ENCODE data around the gene SPOCK3.

Gene SPOCK3

GRCh38 chr4:167210166-167210565, 24.1 kb downstream of the SPOCK3 start:
- no peak for TF ChIP-seq EGR1 (IDR thresholded peaks at IDR 0.05)
- TF ChIP-seq TAF1 (IDR thresholded peaks at IDR 0.05; ENCODE audit: low read depth), result no peak
- TF ChIP-seq CREB1 (IDR thresholded peaks at IDR 0.05; ENCODE audit: low read depth), result no peak
- no peak for TF ChIP-seq CEBPB (IDR thresholded peaks at IDR 0.05)
- no peak for TF ChIP-seq EP300 (IDR thresholded peaks at IDR 0.05; ENCODE audit: borderline replicate concordance)
- TF ChIP-seq USF1 (IDR thresholded peaks at IDR 0.05), result no peak
- TF ChIP-seq ZBTB7A (IDR thresholded peaks at IDR 0.05; ENCODE audit: low read depth), result no peak
- TF ChIP-seq, protein P1, sequence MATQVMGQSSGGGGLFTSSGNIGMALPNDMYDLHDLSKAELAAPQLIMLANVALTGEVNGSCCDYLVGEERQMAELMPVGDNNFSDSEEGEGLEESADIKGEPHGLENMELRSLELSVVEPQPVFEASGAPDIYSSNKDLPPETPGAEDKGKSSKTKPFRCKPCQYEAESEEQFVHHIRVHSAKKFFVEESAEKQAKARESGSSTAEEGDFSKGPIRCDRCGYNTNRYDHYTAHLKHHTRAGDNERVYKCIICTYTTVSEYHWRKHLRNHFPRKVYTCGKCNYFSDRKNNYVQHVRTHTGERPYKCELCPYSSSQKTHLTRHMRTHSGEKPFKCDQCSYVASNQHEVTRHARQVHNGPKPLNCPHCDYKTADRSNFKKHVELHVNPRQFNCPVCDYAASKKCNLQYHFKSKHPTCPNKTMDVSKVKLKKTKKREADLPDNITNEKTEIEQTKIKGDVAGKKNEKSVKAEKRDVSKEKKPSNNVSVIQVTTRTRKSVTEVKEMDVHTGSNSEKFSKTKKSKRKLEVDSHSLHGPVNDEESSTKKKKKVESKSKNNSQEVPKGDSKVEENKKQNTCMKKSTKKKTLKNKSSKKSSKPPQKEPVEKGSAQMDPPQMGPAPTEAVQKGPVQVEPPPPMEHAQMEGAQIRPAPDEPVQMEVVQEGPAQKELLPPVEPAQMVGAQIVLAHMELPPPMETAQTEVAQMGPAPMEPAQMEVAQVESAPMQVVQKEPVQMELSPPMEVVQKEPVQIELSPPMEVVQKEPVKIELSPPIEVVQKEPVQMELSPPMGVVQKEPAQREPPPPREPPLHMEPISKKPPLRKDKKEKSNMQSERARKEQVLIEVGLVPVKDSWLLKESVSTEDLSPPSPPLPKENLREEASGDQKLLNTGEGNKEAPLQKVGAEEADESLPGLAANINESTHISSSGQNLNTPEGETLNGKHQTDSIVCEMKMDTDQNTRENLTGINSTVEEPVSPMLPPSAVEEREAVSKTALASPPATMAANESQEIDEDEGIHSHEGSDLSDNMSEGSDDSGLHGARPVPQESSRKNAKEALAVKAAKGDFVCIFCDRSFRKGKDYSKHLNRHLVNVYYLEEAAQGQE (IDR thresholded peaks at IDR 0.05; ENCODE audit: low read depth), result no peak
- no peak for TF ChIP-seq NFIC (IDR thresholded peaks at IDR 0.05)
- no peak for TF ChIP-seq RAD21 (IDR thresholded peaks at IDR 0.05; ENCODE audit: low read depth)
- TF ChIP-seq TCF12 (IDR thresholded peaks at IDR 0.05; ENCODE audit: low read depth), result no peak
- no peak for TF ChIP-seq MAX (IDR thresholded peaks at IDR 0.05)
- TF ChIP-seq FOXM1 (IDR thresholded peaks at IDR 0.05; ENCODE audit: borderline replicate concordance, low read depth), result no peak
- TF ChIP-seq YY1 (IDR thresholded peaks at IDR 0.05; ENCODE audit: low read depth), result no peak
- TF ChIP-seq TEAD4 (IDR thresholded peaks at IDR 0.05), result no peak

DNA sequence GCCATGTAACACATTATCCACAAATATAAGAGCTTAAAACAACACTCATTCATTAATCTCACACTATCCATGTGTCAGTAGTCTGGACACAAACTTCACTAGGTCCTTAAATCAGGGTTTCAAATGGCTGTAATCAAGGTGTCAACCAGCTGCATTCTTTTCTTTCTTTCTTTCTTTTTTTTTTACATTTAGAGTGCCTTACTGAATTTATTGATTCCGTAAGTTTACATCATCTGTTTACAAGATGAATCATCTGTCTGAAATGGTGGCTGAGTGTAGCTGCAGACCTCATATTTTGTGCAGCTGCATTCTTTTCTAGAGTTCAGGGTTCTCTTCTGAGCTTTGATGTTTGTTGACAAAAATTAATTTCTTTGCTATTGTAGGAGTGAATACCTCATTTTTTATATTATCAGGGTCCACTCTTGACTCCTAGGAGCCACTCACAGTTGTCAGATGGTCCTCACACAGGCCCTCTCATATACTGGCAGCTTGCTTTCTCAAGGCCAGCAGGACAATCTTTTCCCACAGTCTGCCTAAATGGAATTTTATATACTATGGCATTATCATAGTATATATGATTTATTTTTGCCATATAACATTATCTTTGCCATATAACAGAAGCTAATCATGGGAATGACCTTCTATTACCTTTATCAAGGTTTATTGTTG, 37.8 kb downstream of the SPOCK3 start:
- no peak for TF ChIP-seq EP300 (IDR thresholded peaks at IDR 0.05; ENCODE audit: borderline replicate concordance)
- no peak for TF ChIP-seq RAD21 (IDR thresholded peaks at IDR 0.05; ENCODE audit: low read depth)
- TF ChIP-seq USF1 (IDR thresholded peaks at IDR 0.05), result no peak
- no peak for TF ChIP-seq NFIC (IDR thresholded peaks at IDR 0.05)
- no peak for TF ChIP-seq FOXM1 (IDR thresholded peaks at IDR 0.05; ENCODE audit: borderline replicate concordance, low read depth)
- TF ChIP-seq ZBTB7A (IDR thresholded peaks at IDR 0.05; ENCODE audit: low read depth), result no peak
- TF ChIP-seq CEBPB (IDR thresholded peaks at IDR 0.05), result no peak
- TF ChIP-seq YY1 (IDR thresholded peaks at IDR 0.05; ENCODE audit: low read depth), result no peak
- TF ChIP-seq, protein P1 (IDR thresholded peaks at IDR 0.05; ENCODE audit: low read depth), result no peak
- no peak for TF ChIP-seq TEAD4 (IDR thresholded peaks at IDR 0.05)
- no peak for TF ChIP-seq CREB1 (IDR thresholded peaks at IDR 0.05; ENCODE audit: low read depth)
- no peak for TF ChIP-seq EGR1 (IDR thresholded peaks at IDR 0.05)
- TF ChIP-seq TAF1 (IDR thresholded peaks at IDR 0.05; ENCODE audit: low read depth), result no peak

DNA sequence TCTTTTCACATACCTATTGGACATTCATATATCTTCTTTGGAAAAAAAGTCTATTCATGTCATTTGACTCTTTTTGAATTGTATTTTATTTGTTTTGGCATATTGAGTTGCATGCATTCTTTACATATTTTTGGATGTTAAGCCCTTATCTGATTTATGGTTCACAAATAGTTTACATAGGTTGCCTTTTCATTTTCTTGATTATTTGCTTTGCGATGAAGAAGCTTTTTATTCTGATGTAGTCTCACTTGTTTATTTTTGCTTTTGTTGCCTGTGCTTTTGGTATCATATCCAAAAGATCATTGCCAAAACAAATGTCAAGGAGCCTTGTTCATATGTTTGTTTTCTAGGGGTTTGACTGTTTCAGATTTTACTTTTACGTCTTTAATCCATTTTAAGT, 43.9 kb downstream of the SPOCK3 start:
- no peak for TF ChIP-seq NFIC (IDR thresholded peaks at IDR 0.05)
- TF ChIP-seq USF1 (IDR thresholded peaks at IDR 0.05), result no peak
- no peak for TF ChIP-seq TAF1 (IDR thresholded peaks at IDR 0.05; ENCODE audit: low read depth)
- TF ChIP-seq EP300 (IDR thresholded peaks at IDR 0.05; ENCODE audit: borderline replicate concordance), result no peak
- no peak for TF ChIP-seq RAD21 (IDR thresholded peaks at IDR 0.05; ENCODE audit: low read depth)
- TF ChIP-seq, protein P1 (IDR thresholded peaks at IDR 0.05; ENCODE audit: low read depth), result no peak
- TF ChIP-seq TEAD4 (IDR thresholded peaks at IDR 0.05), result no peak
- no peak for TF ChIP-seq MAX (IDR thresholded peaks at IDR 0.05)
- TF ChIP-seq ZBTB7A (IDR thresholded peaks at IDR 0.05; ENCODE audit: low read depth), result no peak
- TF ChIP-seq CREB1 (IDR thresholded peaks at IDR 0.05; ENCODE audit: low read depth), result no peak
- TF ChIP-seq YY1 (IDR thresholded peaks at IDR 0.05; ENCODE audit: low read depth), result no peak
- TF ChIP-seq CEBPB (IDR thresholded peaks at IDR 0.05), result no peak
- no peak for TF ChIP-seq EGR1 (IDR thresholded peaks at IDR 0.05)
- TF ChIP-seq FOXM1 (IDR thresholded peaks at IDR 0.05; ENCODE audit: borderline replicate concordance, low read depth), result no peak
- no peak for TF ChIP-seq TCF12 (IDR thresholded peaks at IDR 0.05; ENCODE audit: low read depth)
